ENCODE results near the gene SERPINB2.

DNA sequence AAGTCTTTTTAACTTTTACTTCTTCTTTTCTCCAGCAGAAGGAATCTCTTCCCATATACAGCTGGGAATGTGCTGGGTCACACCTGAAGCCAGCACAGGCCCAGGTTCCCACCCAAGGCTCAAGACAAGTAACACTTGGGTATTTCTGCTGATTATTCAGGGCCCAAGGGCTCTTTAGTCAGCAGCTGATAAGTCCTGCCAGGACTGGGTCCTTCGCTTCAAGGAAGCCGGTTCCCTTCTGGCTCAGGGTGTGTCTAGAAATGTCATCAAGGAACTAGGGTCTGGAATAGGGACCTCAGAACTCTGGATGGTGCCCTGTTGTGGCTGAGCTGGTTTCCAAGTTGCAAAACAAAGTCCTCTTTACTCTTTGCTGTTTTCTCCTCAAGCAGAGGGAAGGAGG lies 27.0 kb upstream of the SERPINB2 start:
- TF ChIP-seq, protein P1, sequence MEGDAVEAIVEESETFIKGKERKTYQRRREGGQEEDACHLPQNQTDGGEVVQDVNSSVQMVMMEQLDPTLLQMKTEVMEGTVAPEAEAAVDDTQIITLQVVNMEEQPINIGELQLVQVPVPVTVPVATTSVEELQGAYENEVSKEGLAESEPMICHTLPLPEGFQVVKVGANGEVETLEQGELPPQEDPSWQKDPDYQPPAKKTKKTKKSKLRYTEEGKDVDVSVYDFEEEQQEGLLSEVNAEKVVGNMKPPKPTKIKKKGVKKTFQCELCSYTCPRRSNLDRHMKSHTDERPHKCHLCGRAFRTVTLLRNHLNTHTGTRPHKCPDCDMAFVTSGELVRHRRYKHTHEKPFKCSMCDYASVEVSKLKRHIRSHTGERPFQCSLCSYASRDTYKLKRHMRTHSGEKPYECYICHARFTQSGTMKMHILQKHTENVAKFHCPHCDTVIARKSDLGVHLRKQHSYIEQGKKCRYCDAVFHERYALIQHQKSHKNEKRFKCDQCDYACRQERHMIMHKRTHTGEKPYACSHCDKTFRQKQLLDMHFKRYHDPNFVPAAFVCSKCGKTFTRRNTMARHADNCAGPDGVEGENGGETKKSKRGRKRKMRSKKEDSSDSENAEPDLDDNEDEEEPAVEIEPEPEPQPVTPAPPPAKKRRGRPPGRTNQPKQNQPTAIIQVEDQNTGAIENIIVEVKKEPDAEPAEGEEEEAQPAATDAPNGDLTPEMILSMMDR (IDR thresholded peaks at IDR 0.05) = no peak
- no peak for TF ChIP-seq EZH2 (IDR thresholded peaks at IDR 0.05)
